PC-9 (cell line): ENCODE measurements around the gene LRCOL1. TPM values are rescaled to one million over a fixed set of nuclear protein-coding genes. Genes with fewer than 3 reads are reported as not detected.

Experiments
- BruUV-seq: library from RNA; stranded (reverse); fragments of 400-500 nt; replicated peaks from 2 replicates; lab custom pipeline; 2021; lab: Mats Ljungman, UMichigan
- CTCF ChIA-PET: fragments of 300-600 bp; sonication (Branson Sonifier 250); formaldehyde crosslinking; loops from one replicate; lab custom pipeline; 2022; ENCODE audit warnings: antibody characterized with exemption; lab: Charles Lee
- POLR2A ChIA-PET: fragments of 300-600 bp; sonication (Branson Sonifier 250); formaldehyde crosslinking; loops from one replicate; lab custom pipeline; 2022; ENCODE audit warnings: antibody characterized with exemption; ENCODE audit not compliant: unreplicated experiment; lab: Charles Lee
- DNase-seq, 2 experiments: peaks; one replicate each; pipeline versions ENCODE4 v3.0.0 to v3.0.0-alpha.2; 2015 to 2022; ENCODE audit warnings: mixed read lengths in 1 of 2
- H2AFZ ChIP-seq: fragments of 200-600 bp; sonication (generic); 2 replicates; pipeline ENCODE4 v1.8.1; 2017; ENCODE audit warnings: antibody characterized with exemption
- H3F3A ChIP-seq: fragments of 200-600 bp; sonication (generic); 2 replicates; pipeline ENCODE4 v1.8.1; 2017; ENCODE audit warnings: antibody characterized with exemption, mild to moderate bottlenecking, low read depth; ENCODE audit not compliant: insufficient read depth
- H3K27ac ChIP-seq: fragments of 200-600 bp; sonication (generic); 2 replicates; pipeline ENCODE4 v1.6.1; 2016; ENCODE audit warnings: mixed run types
- H3K27me3 ChIP-seq: fragments of 200-600 bp; sonication (generic); 2 replicates; pipeline ENCODE4 v1.6.1; 2016; ENCODE audit warnings: low read depth, mixed run types; ENCODE audit not compliant: insufficient read depth
- H3K36me3 ChIP-seq: fragments of 200-600 bp; sonication (generic); 2 replicates; pipeline ENCODE4 v1.6.1; 2016; ENCODE audit warnings: low read depth, mixed run types
- H3K4me1 ChIP-seq: fragments of 200-600 bp; sonication (generic); replicated peaks from 2 replicates; pipeline ENCODE4 v1.6.1; 2016; ENCODE audit warnings: mixed run types; ENCODE audit not compliant: insufficient read depth
- H3K4me2 ChIP-seq: fragments of 200-600 bp; sonication (generic); 2 replicates; pipeline ENCODE4 v1.6.1; 2017; ENCODE audit warnings: mixed run types
- H3K4me3 ChIP-seq: fragments of 200-600 bp; sonication (generic); 2 replicates; pipeline ENCODE4 v1.6.1; 2016; ENCODE audit warnings: mixed run types
- H3K79me2 ChIP-seq: fragments of 200-600 bp; sonication (generic); 2 replicates; pipeline ENCODE4 v1.6.1; 2017; ENCODE audit warnings: low read depth, mixed run types
- H3K9me2 ChIP-seq: fragments of 200-600 bp; sonication (generic); 2 replicates; pipeline ENCODE4 v1.8.1; 2017; ENCODE audit warnings: mild to moderate bottlenecking; ENCODE audit not compliant: insufficient read depth
- H3K9me3 ChIP-seq: fragments of 200-600 bp; sonication (generic); 2 replicates; pipeline ENCODE4 v1.8.1; 2016; ENCODE audit warnings: low read depth; ENCODE audit not compliant: insufficient read depth
- H4K20me1 ChIP-seq: fragments of 200-600 bp; sonication (generic); 2 replicates; pipeline ENCODE4 v1.8.1; 2017; ENCODE audit not compliant: insufficient read depth
- CTCF ChIP-seq: fragments of 200-600 bp; sonication (generic); conservative IDR thresholded peaks from 2 replicates; pipeline ENCODE4 v1.6.1; 2017; ENCODE audit warnings: mixed run types, antibody characterized with exemption, mild to moderate bottlenecking, moderate library complexity
- EZH2 ChIP-seq: fragments of 200-600 bp; sonication (generic); IDR thresholded peaks from 2 replicates; pipeline ENCODE4 v1.8.0; 2017; ENCODE audit warnings: antibody characterized with exemption, low read depth
- intact Hi-C: fragments of 100-400 bp; cut with micrococcal nuclease; formaldehyde crosslinking; loops from one replicate; pipeline ENCODE4 v1.10.0; 2022; ENCODE audit not compliant: unreplicated experiment
- total RNA-seq: library from RNA; stranded (reverse); gene quantifications from 2 replicates; pipeline ENCODE4 v1.2.3, GENCODE V29; 2021

The LRCOL1 gene
- total RNA-seq, 1 experiment from 2014 or later: not detected

- Histone ChIP-seq H3K4me1 (no peaks in the 10 kb centered on the region), H3K9me2 (no peaks in the 10 kb centered on the region), H3K4me2 (no peak overlapping the region), H3K4me3 (no peak overlapping the region), H3K9me3 (no peaks in the 10 kb centered on the region), H3K27ac (no peak overlapping the region), H4K20me1 (peaks cover 19% of the 10 kb centered on the region), H3F3A (no peaks in the 10 kb centered on the region), H3K36me3 (no peaks in the 10 kb centered on the region), H2AFZ (no peak overlapping the region), H3K27me3 (no peaks in the 10 kb centered on the region), H3K79me2 (no peaks in the 10 kb centered on the region)
- BruUV-seq: no TSS peak
- no peak for DNase-seq
- ChIA-PET CTCF (no interaction called here), POLR2A (no interaction called here)
- intact Hi-C loops: no loop called here
- TF ChIP-seq EZH2: no peak
- no peak for TF ChIP-seq CTCF
Measured at GRCh38 chr12:132568826-132569480, 41.4 kb downstream of the LRCOL1 start.

GRCh38 chr12:132568301-132568700 is 42.1 kb downstream of the LRCOL1 start:
- DNase-seq: no peak
- Histone ChIP-seq H3K9me2 (no peaks in the 10 kb centered on the region), H4K20me1 (peaks cover 20% of the 10 kb centered on the region), H3F3A (no peaks in the 10 kb centered on the region), H3K4me1 (no peaks in the 10 kb centered on the region), H3K9me3 (no peaks in the 10 kb centered on the region), H3K79me2 (no peaks in the 10 kb centered on the region), H3K36me3 (no peaks in the 10 kb centered on the region), H3K4me3 (no peak overlapping the region), H3K27ac (no peak overlapping the region), H3K27me3 (no peaks in the 10 kb centered on the region), H3K4me2 (no peak overlapping the region), H2AFZ (no peak overlapping the region)
- intact Hi-C loops: no loop called here
- ChIA-PET CTCF (no interaction called here), POLR2A (no interaction called here)
- BruUV-seq: no TSS peak
- TF ChIP-seq EZH2 (no peak), CTCF (no peak)

- no peak for DNase-seq
- CTCF ChIA-PET: interaction anchor here (0.5 kb wide), 1 partner anchor 10 kb away, joined by 4 read pairs; no protein-coding TSS in a partner anchor
- Histone ChIP-seq H3K27ac (no peak overlapping the region), H3K27me3 (no peaks in the 10 kb centered on the region), H3K4me2 (no peak overlapping the region), H3F3A (no peaks in the 10 kb centered on the region), H3K79me2 (peaks cover 4% of the 10 kb centered on the region; the same call in 1 of the 2 replicates), H4K20me1 (peaks cover 31% of the 10 kb centered on the region), H3K4me3 (no peak overlapping the region), H3K36me3 (no peaks in the 10 kb centered on the region), H2AFZ (no peak overlapping the region), H3K9me3 (no peaks in the 10 kb centered on the region), H3K9me2 (no peaks in the 10 kb centered on the region), H3K4me1 (no peaks in the 10 kb centered on the region)
- POLR2A ChIA-PET: no interaction called here
- BruUV-seq: no TSS peak
- intact Hi-C loops: no loop called here
- TF ChIP-seq EZH2 (no peak), CTCF (no peak)
Measured at GRCh38 chr12:132566516-132567131, 43.8 kb downstream of the LRCOL1 start.
